HG03025 (cell line): ENCODE results near the gene ARID1B.

Source experiments
- ATAC-seq: cut with Tn5 transposase; IDR thresholded peaks from one replicate; pipeline ENCODE4 v1.9.1; 2021; ENCODE audit warnings: mild to moderate bottlenecking, moderate library complexity; ENCODE audit not compliant: unreplicated experiment, low FRiP score

Gene ARID1B

GRCh38 chr6:157185986-157186385, 408.8 kb downstream of the ARID1B start:
- ATAC-seq, result no peak

- ATAC-seq, result no peak
These were observed 409.6 kb downstream of the ARID1B start for GRCh38 chr6:157186785-157187181.

- ATAC-seq, result no peak
These were observed 410.3 kb downstream of the ARID1B start for GRCh38 chr6:157187182-157188083.

- no peak for ATAC-seq
These were observed 411.0 kb downstream of the ARID1B start for GRCh38 chr6:157188213-157188612.

GRCh38 chr6:157193443-157193996, 416.3 kb downstream of the ARID1B start:
- no peak for ATAC-seq

- no peak for ATAC-seq
These were observed 416.9 kb downstream of the ARID1B start for GRCh38 chr6:157194110-157194509.

GRCh38 chr6:157194643-157195042, 417.5 kb downstream of the ARID1B start:
- ATAC-seq, result no peak

GRCh38 chr6:157196391-157196790, 419.2 kb downstream of the ARID1B start:
- no peak for ATAC-seq

- no peak for ATAC-seq
These were observed 421.5 kb downstream of the ARID1B start for GRCh38 chr6:157198425-157199279.

- no peak for ATAC-seq
These were observed 422.9 kb downstream of the ARID1B start for GRCh38 chr6:157200117-157200516.

GRCh38 chr6:157200611-157201010, 423.4 kb downstream of the ARID1B start:
- ATAC-seq, result no peak

- ATAC-seq, result no peak
These were observed 423.9 kb downstream of the ARID1B start for GRCh38 chr6:157201083-157201482.

- ATAC-seq, result no peak
These were observed 426.1 kb downstream of the ARID1B start for GRCh38 chr6:157203312-157203744.

GRCh38 chr6:157203764-157204163, 426.6 kb downstream of the ARID1B start:
- ATAC-seq, result no peak

- ATAC-seq, result no peak
These were observed 428.5 kb downstream of the ARID1B start for GRCh38 chr6:157205473-157206358.

- no peak for ATAC-seq
These were observed 429.2 kb downstream of the ARID1B start for GRCh38 chr6:157206359-157206815.

GRCh38 chr6:157207521-157208076, 430.4 kb downstream of the ARID1B start:
- no peak for ATAC-seq

GRCh38 chr6:157209865-157210530, 432.8 kb downstream of the ARID1B start:
- no peak for ATAC-seq

- ATAC-seq, result no peak
These were observed 433.8 kb downstream of the ARID1B start for GRCh38 chr6:157210954-157211353.
